ENCODE data around the gene ATP8A1.

The ATP8A1 gene

GRCh38 chr4:42366959-42367358 is 289.9 kb downstream of the ATP8A1 start:
- Histone ChIP-seq H4K20me1 (ENCODE audit: control insufficient read depth, insufficient read depth, low read depth, low read length) (no peaks in the 10 kb centered on the region), H3K27me3 (ENCODE audit: control insufficient read depth, low read length) (no peaks in the 10 kb centered on the region; the same call in 1 of the 2 replicates), H3K4me1 (ENCODE audit: control insufficient read depth, low read length) (no peaks in the 10 kb centered on the region), H3K9me3 (ENCODE audit: control insufficient read depth, insufficient read depth, low read length) (no peaks in the 10 kb centered on the region), H3K4me3 (ENCODE audit: low read length) (no peak overlapping the region), H3K9me2 (replicated peaks; ENCODE audit: control insufficient read depth, low read length) (no peaks in the 10 kb centered on the region), H3K4me2 (ENCODE audit: low read length) (no peak overlapping the region), H3K36me3 (ENCODE audit: control insufficient read depth, low read length) (no peaks in the 10 kb centered on the region), H3F3A (ENCODE audit: control insufficient read depth, insufficient read depth) (no peaks in the 10 kb centered on the region), H3K79me2 (ENCODE audit: control insufficient read depth, low read length) (no peaks in the 10 kb centered on the region), H3K27ac (ENCODE audit: low read depth, low read length) (no peak overlapping the region)
- TF ChIP-seq CTCF (IDR thresholded peaks at IDR 0.05; ENCODE audit: low read depth, low read length, poor library complexity, severe bottlenecking) (no peak), EZH2phosphoT487 (IDR thresholded peaks at IDR 0.05; ENCODE audit: borderline replicate concordance, low read length) (no peak)

GRCh38 chr4:42364266-42365053 is 292.4 kb downstream of the ATP8A1 start:
- no peaks in the 10 kb centered on the region for H3K79me2 ChIP-seq (ENCODE audit: control insufficient read depth, low read length)
- H4K20me1 ChIP-seq (ENCODE audit: control insufficient read depth, insufficient read depth, low read depth, low read length): no peaks in the 10 kb centered on the region
- no peaks in the 10 kb centered on the region for H3K9me2 ChIP-seq (replicated peaks; ENCODE audit: control insufficient read depth, low read length)
- no peaks in the 10 kb centered on the region for H3F3A ChIP-seq (ENCODE audit: control insufficient read depth, insufficient read depth)
- no peaks in the 10 kb centered on the region for H3K4me1 ChIP-seq (ENCODE audit: control insufficient read depth, low read length)
- peaks cover 11% of the 10 kb centered on the region for H3K27me3 ChIP-seq (ENCODE audit: control insufficient read depth, low read length)
- H3K4me3 ChIP-seq (ENCODE audit: low read length): no peak overlapping the region
- H3K9me3 ChIP-seq (ENCODE audit: control insufficient read depth, insufficient read depth, low read length): no peaks in the 10 kb centered on the region
- no peak overlapping the region for H3K4me2 ChIP-seq (ENCODE audit: low read length)
- TF ChIP-seq CTCF (IDR thresholded peaks at IDR 0.05; ENCODE audit: low read depth, low read length, poor library complexity, severe bottlenecking) (no peak), EZH2phosphoT487 (IDR thresholded peaks at IDR 0.05; ENCODE audit: borderline replicate concordance, low read length) (no peak)
- no peaks in the 10 kb centered on the region for H3K36me3 ChIP-seq (ENCODE audit: control insufficient read depth, low read length)
- no peak overlapping the region for H3K27ac ChIP-seq (ENCODE audit: low read depth, low read length)

- H3K27me3 ChIP-seq (ENCODE audit: control insufficient read depth, low read length): peaks cover 19% of the 10 kb centered on the region
- no peaks in the 10 kb centered on the region for H3K9me2 ChIP-seq (replicated peaks; ENCODE audit: control insufficient read depth, low read length)
- H3K27ac ChIP-seq (ENCODE audit: low read depth, low read length): no peak overlapping the region
- H3K36me3 ChIP-seq (ENCODE audit: control insufficient read depth, low read length): no peaks in the 10 kb centered on the region
- no peak overlapping the region for H3K4me2 ChIP-seq (ENCODE audit: low read length)
- TF ChIP-seq CTCF (IDR thresholded peaks at IDR 0.05; ENCODE audit: low read depth, low read length, poor library complexity, severe bottlenecking): no peak
- no peak for TF ChIP-seq EZH2phosphoT487 (IDR thresholded peaks at IDR 0.05; ENCODE audit: borderline replicate concordance, low read length)
- no peak overlapping the region for H3K4me3 ChIP-seq (ENCODE audit: low read length)
- no peaks in the 10 kb centered on the region for H3K79me2 ChIP-seq (ENCODE audit: control insufficient read depth, low read length)
- no peaks in the 10 kb centered on the region for H3K4me1 ChIP-seq (ENCODE audit: control insufficient read depth, low read length)
- no peaks in the 10 kb centered on the region for H4K20me1 ChIP-seq (ENCODE audit: control insufficient read depth, insufficient read depth, low read depth, low read length)
- no peaks in the 10 kb centered on the region for H3K9me3 ChIP-seq (ENCODE audit: control insufficient read depth, insufficient read depth, low read length)
- no peaks in the 10 kb centered on the region for H3F3A ChIP-seq (ENCODE audit: control insufficient read depth, insufficient read depth)
Observed at GRCh38 chr4:42363614-42364013, 293.3 kb downstream of the ATP8A1 start.
